C4-2B (cell line): ENCODE results near the gene NTRK2.

Source experiments
- H3K27ac ChIP-seq: fragments of 450-650 bp; 2 replicates; pipeline ENCODE4 v1.5.1; 2017
- ZFX ChIP-seq: fragments of 450-650 bp; IDR thresholded peaks from 2 replicates; pipeline ENCODE4 v1.6.1; 2017
- TF ChIP-seq, protein P1 (sequence below): fragments of 450-650 bp; conservative IDR thresholded peaks from 2 replicates; pipeline ENCODE4 v1.5.1; 2017; ENCODE audit warnings: mild to moderate bottlenecking

The NTRK2 gene

DNA sequence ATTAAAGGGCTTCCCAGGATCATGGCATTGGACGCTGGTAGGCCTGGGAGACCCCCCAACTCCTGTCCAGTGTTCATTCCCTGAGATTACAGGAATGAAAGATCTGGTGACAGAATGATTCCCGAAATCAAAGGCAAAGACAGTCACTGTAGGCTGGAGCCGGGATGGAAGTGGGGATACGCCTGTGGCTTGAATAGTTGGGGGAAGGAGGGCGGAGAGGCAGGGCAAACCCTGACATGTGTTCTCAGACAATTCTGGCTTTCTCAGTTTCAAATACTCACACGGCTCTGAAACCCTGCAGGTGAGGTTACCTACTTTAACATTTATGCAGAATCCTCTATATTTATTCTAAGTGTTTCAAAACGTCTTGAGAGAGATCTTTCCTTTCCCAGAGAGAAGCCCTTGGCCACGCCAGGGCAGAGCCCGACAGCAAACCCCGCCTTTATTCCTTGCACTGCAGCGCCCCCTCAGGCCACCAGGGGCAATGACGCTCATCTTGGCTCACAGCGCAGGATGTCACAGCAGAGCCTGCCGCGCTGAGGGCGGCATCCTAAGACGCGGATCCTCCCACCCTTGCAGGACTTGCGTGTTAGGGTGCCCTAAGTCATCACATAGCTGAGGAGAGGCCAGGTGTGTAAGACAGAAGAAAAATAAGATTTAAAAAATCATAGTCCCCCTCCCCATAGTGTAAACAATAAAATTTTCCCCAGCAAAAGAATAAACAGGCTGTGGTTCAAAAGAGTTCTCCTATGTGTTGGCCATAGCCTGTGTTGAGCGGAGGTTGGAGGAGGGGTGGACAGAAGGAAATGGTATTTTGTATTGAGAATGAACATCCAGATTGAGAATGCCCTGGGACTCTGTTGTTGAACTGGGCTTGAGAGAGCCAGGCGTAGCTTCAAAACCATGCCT, 284.5 kb downstream of the NTRK2 start:
- TF ChIP-seq, protein P1, sequence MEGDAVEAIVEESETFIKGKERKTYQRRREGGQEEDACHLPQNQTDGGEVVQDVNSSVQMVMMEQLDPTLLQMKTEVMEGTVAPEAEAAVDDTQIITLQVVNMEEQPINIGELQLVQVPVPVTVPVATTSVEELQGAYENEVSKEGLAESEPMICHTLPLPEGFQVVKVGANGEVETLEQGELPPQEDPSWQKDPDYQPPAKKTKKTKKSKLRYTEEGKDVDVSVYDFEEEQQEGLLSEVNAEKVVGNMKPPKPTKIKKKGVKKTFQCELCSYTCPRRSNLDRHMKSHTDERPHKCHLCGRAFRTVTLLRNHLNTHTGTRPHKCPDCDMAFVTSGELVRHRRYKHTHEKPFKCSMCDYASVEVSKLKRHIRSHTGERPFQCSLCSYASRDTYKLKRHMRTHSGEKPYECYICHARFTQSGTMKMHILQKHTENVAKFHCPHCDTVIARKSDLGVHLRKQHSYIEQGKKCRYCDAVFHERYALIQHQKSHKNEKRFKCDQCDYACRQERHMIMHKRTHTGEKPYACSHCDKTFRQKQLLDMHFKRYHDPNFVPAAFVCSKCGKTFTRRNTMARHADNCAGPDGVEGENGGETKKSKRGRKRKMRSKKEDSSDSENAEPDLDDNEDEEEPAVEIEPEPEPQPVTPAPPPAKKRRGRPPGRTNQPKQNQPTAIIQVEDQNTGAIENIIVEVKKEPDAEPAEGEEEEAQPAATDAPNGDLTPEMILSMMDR: peak; percentile 98
- no peak for TF ChIP-seq ZFX

DNA sequence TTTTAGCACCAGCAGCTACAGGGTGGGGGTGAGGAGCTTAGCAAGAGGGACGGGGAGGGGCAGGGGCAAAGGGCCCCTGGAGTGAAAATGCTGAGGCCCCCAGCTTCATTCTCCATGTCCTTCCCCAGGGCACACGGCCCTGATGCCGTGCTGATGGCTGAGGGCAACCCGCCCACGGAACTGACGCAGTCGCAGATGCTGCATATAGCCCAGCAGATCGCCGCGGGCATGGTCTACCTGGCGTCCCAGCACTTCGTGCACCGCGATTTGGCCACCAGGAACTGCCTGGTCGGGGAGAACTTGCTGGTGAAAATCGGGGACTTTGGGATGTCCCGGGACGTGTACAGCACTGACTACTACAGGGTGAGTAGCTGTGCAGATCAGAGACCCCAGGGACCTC, 285.6 kb downstream of the NTRK2 start:
- no peak overlapping the region for H3K27ac ChIP-seq
- TF ChIP-seq, protein P1: no peak
- TF ChIP-seq ZFX: no peak

More for the DNA sequence above, 284.5 kb downstream of the NTRK2 start:
- H3K27ac ChIP-seq: no peak overlapping the region

DNA sequence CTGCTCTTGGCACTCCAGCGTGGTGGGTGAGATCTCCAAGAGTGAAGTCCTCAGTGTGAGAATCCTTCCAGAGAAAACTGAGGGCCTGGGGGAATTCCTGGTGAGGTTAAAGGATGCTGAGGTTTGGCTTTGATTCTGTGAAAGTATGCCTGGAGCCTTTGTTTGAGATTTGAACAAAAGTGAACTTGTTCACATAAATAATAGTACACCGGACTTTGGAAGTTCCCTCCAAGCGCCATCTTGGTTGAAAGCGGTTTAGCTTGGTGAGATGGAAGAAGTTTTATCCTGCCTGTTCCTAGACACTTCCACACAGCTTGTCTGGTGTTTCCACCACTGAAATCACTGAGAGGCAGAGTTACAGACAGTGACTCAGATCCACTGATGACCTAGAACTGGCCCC, 286.4 kb downstream of the NTRK2 start:
- no peak for TF ChIP-seq ZFX
- TF ChIP-seq, protein P1: no peak
- H3K27ac ChIP-seq: no peak overlapping the region

DNA sequence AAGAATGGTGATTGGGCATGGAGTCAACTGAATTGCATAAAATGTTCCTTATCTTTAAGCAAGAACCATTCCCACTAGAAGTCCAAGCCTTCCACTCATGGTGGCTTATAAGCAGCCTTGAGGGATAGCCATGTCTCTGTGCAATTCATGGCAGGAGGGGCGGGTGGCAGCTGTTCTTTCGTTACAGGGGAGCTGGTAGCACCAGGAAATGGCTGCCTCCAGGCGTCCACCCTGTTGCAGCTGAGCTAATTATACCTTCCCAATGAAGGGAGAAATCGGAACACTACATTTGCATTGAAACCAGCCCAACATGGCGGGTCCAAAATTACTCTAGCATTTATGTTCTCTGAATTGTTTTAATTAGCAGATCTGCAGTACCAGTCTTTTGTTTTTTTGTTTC, 289.8 kb downstream of the NTRK2 start:
- no peak overlapping the region for H3K27ac ChIP-seq
- TF ChIP-seq ZFX: no peak
- TF ChIP-seq, protein P1: no peak

DNA sequence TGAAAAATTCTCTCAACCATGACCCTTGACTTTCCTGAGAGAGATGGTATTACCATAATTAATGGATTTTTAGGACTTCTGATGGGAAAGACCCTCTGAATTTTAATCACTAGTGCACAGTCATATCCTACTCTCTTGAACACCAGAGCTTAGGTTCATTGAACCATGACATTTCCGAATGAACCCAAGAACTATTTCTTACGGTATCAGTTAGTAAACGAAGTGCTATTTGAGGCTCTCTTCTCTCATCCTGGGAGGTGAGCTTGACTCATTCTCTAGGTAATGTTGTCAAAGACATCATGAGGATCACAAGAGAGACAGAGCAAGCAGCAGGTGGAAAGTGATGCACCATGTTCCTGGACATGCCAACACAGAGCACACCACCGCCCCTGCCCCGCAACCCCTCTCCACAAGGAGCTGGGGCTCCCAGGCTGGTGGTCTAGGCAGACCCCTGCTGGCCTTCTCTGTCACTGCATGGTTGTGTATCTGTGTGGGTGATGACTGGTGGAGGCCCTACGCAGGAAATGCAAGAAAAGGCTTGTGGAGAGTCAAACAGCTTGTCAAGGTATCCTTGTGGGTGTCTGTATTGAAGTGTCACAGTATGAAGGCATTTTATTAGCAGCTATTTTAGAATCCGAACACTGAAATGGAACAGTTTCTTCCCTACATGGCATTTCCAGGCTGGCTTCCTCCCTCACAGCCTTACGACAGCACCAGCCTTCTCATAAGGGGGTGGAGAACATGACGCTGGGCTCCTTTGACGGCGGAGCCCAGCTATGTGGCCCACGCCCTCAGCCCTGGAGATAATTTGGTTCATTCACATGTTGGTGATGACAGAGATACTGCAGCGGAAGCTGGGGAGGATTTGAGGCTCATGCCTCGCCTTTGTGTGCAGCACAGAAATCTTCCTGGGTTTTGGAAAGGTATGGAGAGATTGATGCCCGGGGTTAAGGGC, 297.6 kb downstream of the NTRK2 start:
- TF ChIP-seq, protein P1: no peak; the same call in 1 of the 2 replicates
- no peak overlapping the region for H3K27ac ChIP-seq

DNA sequence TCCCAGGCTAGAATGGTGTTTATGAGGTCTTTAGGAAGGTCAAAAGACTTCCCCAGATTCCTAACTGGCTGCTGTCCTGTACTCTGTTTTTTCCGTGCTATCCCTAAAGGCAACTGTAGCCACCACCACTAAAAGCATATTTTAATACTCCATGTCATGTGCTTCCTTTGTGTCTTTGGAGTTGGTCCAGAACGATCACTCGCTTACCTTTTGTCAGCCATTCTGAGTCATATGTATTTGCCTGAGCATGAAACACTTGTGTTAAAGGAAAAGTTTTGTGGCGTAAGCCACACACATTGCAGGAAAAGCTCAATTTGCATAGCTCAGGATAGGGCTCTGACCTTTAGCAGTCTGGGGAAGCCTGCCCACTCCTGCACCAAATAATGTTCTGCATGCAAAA, 299.6 kb downstream of the NTRK2 start:
- TF ChIP-seq ZFX: no peak
- TF ChIP-seq, protein P1: no peak
- no peak overlapping the region for H3K27ac ChIP-seq

DNA sequence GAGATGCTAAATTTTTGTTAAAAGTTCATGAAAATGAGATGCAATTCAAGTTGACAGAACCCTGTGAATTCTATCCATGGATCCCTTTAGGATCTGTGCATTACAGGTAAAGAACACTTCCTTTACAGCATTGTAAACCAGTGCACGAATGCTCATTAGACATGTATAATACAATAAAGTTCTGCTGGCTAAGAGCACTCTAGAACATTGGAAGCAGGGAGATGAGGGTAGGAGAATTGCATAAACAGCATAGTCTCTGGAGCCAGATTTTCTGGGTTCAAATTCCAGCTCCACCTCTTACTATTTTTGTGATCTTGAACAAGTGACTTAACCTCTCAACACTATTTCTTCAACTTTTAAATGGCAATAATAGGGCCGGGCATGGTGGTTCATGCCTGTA, 300.2 kb downstream of the NTRK2 start:
- H3K27ac ChIP-seq: no peak overlapping the region
- no peak for TF ChIP-seq ZFX
- TF ChIP-seq, protein P1: no peak
